Erythroblast (primary cell): ENCODE results near the gene RBP3.

Experiments used
- DNase-seq, 2 experiments: peaks; one replicate each; lab custom pipeline; 2025; lab: John Stamatoyannopoulos, UW
- GATA1 ChIP-seq: IDR thresholded peaks from 2 replicates; pipeline ENCODE4 v1.6.1; 2011; ENCODE audit warnings: low read depth, mild to moderate bottlenecking, control low read depth, low read length, moderate library complexity
- POLR2A ChIP-seq: IDR thresholded peaks from 2 replicates; pipeline ENCODE4 v1.6.1; 2011; ENCODE audit warnings: mild to moderate bottlenecking, low read length

Gene RBP3

DNA sequence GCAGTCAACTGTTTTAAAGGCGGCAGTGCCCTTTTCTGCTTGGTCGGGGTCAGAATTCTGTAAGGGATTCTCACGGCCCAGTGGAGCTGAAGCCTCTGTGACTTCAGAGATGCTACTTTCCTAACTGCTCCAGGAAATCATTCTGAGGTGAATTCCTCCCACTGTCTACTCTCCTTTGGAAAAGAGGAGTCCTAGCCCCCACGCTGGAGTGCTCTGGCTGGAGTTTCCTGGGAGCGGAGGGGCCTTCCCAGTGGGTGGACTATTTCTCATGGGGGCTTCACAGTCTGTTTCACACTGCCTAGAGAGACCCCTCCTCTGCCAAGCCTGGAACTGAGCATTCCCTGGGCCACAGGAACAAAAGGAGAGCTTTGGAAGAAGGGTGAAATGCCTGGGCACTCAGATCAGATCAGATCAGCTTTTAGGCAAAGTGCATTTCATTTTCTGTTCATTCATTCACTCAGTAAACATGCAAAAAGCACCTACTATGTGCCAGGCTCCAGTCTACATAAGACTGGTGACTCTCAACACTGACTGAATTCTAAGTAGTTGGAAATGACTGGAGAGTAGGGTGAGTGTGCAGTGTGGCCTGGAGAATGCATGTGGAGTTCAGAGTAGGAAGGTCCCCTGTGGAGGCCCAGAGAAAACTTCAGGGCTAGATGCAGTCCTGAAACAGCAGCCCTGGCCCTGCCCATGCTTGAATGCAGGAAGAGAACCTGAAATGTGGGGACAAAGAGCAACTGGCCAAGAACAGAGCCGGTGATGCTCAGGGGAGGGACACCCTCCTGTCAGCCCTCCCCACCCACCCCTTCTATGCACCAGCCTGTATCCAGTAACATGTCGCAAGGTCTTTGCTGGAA lies 23.7 kb downstream of the RBP3 start:
- DNase-seq, result no peak
- no peak for TF ChIP-seq POLR2A
- no peak for TF ChIP-seq GATA1

DNA sequence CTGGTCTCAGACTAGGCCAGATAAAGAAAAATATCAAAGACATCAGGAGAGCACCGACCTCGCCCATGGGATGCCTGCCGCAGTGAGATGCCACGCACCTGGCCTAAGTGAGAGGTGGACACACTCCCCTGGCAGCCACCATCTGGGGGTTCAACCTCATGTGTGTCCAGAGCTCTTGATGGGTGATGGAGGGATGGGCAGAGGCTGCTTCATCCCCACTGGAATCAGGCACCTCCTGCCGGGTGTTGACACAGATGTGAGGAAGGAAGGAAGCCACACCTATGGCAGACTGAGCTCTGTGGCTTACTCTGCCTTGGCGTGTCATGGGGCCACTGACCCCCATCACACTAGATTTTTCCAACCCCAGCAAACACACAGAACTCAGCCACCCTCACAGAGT lies 24.6 kb downstream of the RBP3 start:
- DNase-seq, result no peak

DNA sequence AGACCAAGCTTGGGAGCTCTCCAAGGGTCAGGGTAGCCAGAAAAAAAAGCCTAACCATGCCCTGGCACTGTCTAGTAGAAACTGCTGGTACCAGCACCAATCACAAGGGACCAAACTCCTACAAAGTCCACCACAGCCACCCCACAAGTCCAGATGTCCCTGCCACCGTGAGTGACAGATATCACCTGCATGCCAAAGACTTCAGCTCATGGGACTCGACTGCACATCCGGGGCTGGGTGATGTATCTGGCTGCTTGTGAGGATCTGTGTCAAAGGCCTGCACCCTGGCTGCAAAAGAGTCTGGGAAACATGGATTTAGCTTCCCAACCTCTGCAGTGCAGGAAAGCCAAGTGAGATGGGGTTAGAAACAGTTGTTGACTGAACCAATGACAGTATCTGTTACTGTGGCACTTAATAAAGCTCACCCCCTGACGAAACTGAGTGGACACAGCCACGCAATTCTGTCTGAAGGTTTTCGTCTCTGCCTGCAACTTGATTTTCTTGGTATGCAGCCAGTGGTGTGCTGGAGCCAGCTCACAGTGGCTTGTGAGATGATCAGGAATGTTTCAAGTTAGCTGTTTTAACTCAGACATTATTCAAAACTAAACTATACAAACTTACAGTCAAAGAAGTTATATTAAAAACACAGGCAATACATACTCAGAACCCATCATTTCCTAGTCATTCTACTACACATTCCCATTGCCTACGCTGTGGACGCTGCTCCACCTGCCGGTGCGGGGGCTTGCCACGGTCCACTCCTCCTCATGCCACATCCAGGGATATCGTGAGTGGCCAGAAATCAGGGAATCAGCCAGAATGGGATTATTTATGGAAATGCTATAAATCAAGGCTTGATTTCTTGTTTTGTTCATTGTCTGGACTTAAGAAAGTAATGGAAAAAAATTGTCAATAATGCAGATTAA lies 26.7 kb downstream of the RBP3 start:
- TF ChIP-seq POLR2A (no peak), GATA1 (no peak)
- DNase-seq, result no peak

More for the DNA sequence above, 24.6 kb downstream of the RBP3 start:
- TF ChIP-seq GATA1 (no peak), POLR2A (no peak)

DNA sequence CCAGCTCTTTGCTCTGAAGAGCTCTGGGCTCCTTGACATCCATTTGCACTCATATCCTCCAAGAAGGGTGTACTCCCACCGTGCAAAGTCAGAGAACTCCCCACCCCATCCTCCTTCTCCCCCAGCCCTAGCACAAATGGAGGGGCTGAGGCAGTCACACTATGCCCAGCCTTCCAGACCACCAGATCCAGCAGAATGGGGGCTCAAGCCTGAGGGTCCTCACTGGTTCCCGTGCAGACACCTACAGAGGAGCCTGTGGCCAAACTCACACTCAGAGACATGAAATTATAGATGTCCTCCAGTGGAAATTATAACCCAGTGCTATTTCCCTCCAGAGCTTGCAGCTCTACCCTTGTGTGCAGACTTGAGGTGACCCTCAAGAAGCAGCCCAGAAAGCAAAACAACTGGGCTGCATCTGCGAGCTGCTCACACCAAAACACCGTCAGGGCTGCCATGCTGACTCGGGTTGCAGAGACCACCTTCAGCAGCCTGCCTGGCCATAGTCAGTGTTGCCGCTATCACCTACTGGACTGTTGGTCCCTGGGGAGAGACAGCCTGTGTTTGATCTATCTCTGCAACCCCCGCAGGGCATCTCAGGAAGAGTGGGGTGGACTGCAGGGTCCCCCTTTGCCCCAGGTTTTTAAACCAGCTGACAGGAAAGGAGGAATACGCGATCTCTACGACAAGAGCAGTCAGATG lies 28.5 kb downstream of the RBP3 start:
- no peak for DNase-seq
- TF ChIP-seq GATA1 (no peak), POLR2A (no peak)

DNA sequence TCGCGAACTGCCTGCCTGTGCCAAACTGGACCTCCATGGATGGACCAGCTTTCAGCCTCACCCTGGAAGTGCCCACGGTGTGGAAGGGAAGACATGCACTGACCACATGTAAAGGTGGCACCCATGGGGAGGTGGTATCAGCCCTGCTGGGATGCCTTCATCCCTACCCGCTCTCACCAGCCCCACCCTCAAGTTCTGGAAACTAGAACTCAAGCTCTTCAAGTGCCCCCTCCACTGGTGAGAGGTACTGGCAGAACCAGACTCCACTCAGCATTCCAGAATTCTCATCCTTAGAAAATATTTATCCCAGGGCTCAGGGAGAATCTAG lies 30.0 kb downstream of the RBP3 start:
- TF ChIP-seq GATA1, result no peak
- no peak for TF ChIP-seq POLR2A
- DNase-seq, result no peak

DNA sequence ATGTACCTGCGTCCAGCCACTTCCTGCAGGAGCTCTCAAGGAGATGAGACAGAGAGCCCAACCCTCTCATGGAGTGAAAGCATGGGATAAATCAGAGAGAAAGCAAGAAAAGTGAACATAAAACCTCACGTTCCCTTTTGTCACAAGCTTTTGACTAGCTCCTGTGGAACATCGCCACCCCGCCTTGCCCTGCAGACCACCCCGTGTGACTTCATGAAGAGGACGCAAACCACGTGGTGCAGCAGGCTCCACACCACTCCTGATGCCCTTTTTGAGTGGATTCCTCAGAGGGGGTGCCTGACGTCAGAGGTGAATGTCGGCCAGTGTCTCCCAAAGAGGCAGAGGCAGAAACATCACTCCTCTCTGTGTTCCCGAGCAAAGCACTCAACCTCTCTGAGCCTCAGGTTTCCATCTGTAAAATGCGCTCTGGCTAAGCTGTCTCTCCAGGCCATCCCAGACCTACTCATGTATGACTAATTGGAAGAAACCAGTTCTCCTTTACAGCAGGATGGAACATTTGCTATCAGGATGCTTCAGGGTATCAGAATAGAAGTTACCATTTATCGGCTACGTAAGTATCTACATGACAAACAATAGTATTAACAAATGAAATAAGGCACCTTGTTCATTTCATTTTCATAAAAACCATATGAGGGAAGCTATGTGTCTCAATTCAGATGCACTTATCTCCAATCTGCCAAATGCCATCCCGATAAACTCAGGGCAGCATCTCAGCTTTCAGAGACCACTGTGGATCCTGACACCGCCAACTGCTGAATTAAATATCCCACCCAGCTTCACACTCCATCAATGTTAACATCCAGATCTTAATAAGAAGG lies 30.7 kb downstream of the RBP3 start:
- no peak for DNase-seq
- no peak for TF ChIP-seq POLR2A
- TF ChIP-seq GATA1, result no peak

DNA sequence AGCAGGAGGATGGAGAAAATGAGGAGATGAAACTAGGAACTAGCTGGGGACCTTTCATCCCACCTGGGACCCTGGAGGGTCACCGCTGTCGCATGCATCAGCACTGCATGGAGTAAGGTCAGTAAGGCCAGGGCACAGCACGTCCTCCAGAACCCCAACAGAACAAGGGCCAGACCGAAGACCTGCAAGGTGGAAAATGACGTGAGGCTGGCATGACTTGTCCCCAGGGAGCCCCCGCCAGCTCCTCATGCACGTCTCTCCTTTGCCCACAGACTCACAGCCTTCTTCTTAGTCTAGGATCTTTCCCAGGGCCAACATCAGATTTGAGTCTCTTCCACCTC lies 31.3 kb downstream of the RBP3 start:
- TF ChIP-seq GATA1, result no peak
- TF ChIP-seq POLR2A, result no peak
- no peak for DNase-seq

DNA sequence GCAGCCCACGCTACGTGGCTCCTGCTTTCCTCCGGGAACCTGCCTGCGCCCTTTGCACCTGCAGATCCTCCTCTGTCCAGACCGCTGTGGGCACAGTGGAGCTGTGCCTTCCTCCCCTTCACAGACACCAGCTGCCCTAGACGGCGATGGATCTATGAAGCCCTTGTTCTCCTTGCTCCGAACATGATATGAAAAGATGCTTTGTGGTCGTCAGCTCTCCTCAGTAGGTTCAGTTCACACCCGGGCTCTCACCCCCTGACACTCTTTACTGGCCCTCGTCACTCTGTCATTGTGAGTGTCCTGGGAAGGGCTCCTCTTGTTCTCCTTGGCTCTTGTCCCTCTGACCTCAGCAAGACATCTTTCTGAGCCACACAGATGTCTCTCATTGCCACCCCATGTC lies 31.7 kb downstream of the RBP3 start:
- DNase-seq, result no peak
- TF ChIP-seq GATA1 (no peak), POLR2A (no peak)

DNA sequence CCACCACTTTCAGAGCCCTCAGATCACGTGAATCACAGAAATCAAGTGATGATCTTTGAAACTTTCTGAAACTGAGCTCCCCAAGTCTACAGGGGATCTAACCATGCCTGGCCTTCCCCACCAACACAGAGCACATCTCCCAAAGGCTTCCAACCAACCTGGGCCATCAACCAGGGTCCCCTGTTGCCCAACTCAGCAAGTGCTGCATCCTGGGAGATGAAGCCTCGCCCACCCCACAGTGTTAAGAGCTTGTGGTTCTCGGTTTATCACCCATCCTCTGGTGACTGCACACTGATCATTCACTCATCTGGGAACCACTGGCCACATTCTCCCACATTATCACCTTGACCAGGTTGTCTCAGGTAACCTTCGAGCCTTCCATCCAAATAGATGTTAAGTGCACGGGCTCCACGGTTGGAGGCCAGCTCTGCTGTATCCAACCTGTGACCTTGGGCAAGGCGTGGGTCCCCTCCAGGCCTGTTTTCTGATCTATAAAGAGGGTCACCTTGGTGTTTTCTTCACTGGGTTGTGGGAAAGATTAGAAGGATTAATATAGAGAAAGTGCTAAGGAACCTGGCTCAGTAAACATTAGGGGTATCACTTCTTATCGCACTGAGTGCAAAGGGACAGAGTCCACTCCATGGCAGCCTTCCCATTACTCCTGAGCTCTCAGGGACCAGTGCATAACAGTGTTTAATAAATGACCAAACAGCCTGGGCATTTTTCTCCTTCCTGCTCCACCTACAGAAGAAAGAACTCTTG lies 32.4 kb downstream of the RBP3 start:
- DNase-seq, result no peak
- TF ChIP-seq POLR2A (no peak), GATA1 (no peak)

DNA sequence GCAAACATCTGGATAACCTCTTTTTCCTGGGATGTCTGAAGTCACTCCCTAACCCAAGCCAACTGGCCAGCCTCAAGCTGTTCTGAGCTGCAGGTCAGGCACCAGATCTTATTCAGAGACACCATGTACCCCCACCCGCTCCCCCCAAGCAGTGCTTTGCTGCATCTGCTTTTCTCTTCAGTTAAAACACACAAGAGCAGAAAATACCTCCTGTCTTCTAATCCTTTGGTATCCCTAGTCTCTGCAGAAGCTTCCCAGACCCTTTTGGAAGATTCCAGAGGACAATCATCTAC lies 32.9 kb downstream of the RBP3 start:
- TF ChIP-seq POLR2A (no peak), GATA1 (no peak)
- no peak for DNase-seq

DNA sequence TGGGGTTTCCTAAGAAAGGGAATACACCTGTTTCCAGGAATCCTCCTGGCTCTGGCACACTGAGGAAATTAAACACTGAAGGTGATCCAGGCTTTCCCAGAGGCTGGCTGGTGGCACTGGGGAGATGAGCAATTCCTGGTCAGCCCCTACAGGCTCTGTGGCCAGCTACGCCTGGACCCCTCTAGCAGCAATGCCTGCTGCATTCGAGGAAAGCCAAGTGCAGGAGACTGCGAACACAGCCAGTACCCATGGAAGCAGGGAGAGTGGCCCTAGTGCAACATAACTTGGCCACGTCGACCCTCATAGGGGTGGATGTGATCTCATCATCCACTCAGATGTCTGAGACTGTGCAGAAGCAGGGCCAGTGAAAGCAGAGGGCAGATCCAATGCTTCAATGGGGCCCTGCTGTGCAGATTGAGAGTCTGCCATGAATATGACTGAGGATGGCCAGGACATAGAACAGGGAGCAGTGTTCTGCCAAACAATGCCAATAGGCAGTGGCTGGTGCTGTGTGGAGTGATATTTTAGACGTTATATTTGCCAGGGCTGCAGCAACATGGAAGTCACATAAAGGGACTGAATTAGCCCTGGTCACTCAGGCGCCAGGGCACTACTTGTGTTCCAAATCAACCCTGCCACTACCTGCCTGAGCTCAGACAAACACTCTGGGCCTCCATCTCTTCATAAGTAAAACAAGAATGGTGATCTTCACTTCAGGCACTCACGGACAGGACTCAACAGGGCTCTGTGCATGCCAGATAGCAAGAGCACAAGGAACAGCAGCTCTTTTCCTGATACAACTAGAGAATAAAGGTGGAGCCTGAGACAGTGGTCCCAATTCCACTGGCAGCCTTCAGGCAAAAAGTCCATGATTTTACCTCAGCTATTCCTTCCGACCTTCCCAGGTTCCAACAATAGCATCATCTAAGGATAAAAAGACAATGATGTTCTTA lies 33.5 kb downstream of the RBP3 start:
- no peak for DNase-seq
- no peak for TF ChIP-seq GATA1
- TF ChIP-seq POLR2A, result no peak
